Prostate gland (tissue), 2 donors: ENCODE data around the gene TSHZ1. TPM values are rescaled to one million over a fixed set of nuclear protein-coding genes. Genes with fewer than 3 reads are reported as not detected.

Source experiments
- DNase-seq: peaks from one replicate; pipeline ENCODE4 v3.0.0-alpha.2; 2019; ENCODE audit warnings: low spot score
- H3K27ac ChIP-seq, 2 donors: fragments of 200-600 bp; sonication (generic); 2 replicates each; pipeline ENCODE4 v1.5.1; 2017 to 2019
- H3K27me3 ChIP-seq: fragments of 200-600 bp; sonication (generic); replicated peaks from 2 replicates; pipeline ENCODE4 v1.5.1; 2019; ENCODE audit not compliant: insufficient read depth
- H3K36me3 ChIP-seq, 2 donors: fragments of 200-600 bp; sonication (generic); 1 replicate in 1 of 2; 2 replicates in 1 of 2; pipeline versions ENCODE4 v1.5.1 to v1.8.1; 2017 to 2019
- H3K4me1 ChIP-seq: fragments of 200-600 bp; sonication (generic); replicated peaks from 2 replicates; pipeline ENCODE4 v1.5.1; 2019
- H3K4me3 ChIP-seq, 2 donors: fragments of 200-600 bp; sonication (generic); 2 replicates each; pipeline ENCODE4 v1.5.1; 2017 to 2019
- H3K9me3 ChIP-seq: fragments of 200-600 bp; sonication (generic); 2 replicates; pipeline ENCODE4 v1.5.1; 2017
- POLR2A ChIP-seq: fragments of 450-650 bp; IDR thresholded peaks from one replicate; pipeline ENCODE4 v1.6.1; 2016; ENCODE audit warnings: antibody characterized with exemption, mild to moderate bottlenecking
- POLR2AphosphoS5 ChIP-seq: sonication (generic); formaldehyde crosslinking; IDR thresholded peaks from one replicate; pipeline ENCODE4 v1.6.1; 2017; ENCODE audit warnings: antibody characterized with exemption
- WGBS: methylation state at CpG from one replicate; pipeline ENCODE4 v1.1.5; 2018; 5-methylcytosine and 5-hydroxymethylcytosine counted together
- intact Hi-C: fragments of 100-400 bp; cut with DNase I; formaldehyde crosslinking; loops from one replicate; pipeline ENCODE4 v1.14.2; 2022
- total RNA-seq, 2 donors: library from RNA; depleted of rRNA; stranded (reverse); fragments of >200 nt; gene quantifications; one replicate each; pipeline ENCODE4 v1.1.0, GENCODE V29; 2016
- TF ChIP-seq, protein P1 (sequence below), 4 experiments: fragments of 200-600 bp in 2 of 4; fragments of 450-650 bp in 2 of 4; sonication (generic) in 2 of 4; IDR thresholded peaks; 1 replicate in 3 of 4; 2 replicates in 1 of 4; pipeline ENCODE4 v1.5.1; 2016 to 2019; ENCODE audit warnings: antibody characterized with exemption in 4 of 4, mild to moderate bottlenecking in 2 of 4, moderate library complexity in 2 of 4

The TSHZ1 gene
- total RNA-seq, 2 donors from 2014 or later: 18.2 to 48.6 TPM

DNA sequence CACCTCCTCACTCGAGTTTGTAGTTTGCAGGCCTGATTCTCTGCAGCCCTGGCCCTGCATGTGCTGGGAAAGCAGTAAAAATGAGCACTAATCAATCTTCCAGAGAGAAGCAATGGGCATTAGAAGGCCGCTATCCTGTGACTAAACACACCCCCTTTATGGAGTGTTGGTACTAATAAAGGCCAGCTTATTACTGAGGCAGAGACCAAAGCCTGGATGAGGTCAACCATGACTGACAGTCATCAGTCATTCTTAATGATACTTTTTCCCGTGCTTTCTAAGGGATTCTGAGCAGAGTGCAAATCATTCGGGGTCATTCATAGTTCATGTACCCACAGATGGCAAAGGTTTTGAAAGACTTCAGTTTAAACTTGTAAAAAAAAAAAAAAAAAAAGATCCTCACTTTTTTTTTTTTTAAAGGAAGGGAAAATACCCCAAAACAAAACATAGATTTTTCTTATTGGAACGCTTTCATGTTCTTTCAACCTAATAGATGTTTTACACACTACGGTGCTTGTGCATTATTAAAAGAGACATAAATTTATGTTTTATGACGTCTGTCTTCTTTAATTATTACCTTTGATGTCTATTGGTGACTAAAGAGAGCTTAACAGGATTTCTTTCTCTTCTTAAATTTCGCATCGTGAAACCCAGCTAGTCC is 13.2 kb downstream of the TSHZ1 start:
- TF ChIP-seq, protein P1, sequence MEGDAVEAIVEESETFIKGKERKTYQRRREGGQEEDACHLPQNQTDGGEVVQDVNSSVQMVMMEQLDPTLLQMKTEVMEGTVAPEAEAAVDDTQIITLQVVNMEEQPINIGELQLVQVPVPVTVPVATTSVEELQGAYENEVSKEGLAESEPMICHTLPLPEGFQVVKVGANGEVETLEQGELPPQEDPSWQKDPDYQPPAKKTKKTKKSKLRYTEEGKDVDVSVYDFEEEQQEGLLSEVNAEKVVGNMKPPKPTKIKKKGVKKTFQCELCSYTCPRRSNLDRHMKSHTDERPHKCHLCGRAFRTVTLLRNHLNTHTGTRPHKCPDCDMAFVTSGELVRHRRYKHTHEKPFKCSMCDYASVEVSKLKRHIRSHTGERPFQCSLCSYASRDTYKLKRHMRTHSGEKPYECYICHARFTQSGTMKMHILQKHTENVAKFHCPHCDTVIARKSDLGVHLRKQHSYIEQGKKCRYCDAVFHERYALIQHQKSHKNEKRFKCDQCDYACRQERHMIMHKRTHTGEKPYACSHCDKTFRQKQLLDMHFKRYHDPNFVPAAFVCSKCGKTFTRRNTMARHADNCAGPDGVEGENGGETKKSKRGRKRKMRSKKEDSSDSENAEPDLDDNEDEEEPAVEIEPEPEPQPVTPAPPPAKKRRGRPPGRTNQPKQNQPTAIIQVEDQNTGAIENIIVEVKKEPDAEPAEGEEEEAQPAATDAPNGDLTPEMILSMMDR (IDR thresholded peaks at IDR 0.05): no peak
- TF ChIP-seq POLR2A (no peak), POLR2AphosphoS5 (no peak)
- no peaks in the 10 kb centered on the region for H3K9me3 ChIP-seq
- intact Hi-C loops: no loop called here
- H3K4me1 ChIP-seq: peaks cover 2% of the 10 kb centered on the region
- H3K36me3 ChIP-seq: no peaks in the 10 kb centered on the region
- H3K27ac ChIP-seq: no peak overlapping the region
- DNase-seq: no peak
- no peaks in the 10 kb centered on the region for H3K27me3 ChIP-seq
- 42% methylated on average over 9 of the region's 9 CpGs for WGBS
- H3K4me3 ChIP-seq: no peak overlapping the region

DNA sequence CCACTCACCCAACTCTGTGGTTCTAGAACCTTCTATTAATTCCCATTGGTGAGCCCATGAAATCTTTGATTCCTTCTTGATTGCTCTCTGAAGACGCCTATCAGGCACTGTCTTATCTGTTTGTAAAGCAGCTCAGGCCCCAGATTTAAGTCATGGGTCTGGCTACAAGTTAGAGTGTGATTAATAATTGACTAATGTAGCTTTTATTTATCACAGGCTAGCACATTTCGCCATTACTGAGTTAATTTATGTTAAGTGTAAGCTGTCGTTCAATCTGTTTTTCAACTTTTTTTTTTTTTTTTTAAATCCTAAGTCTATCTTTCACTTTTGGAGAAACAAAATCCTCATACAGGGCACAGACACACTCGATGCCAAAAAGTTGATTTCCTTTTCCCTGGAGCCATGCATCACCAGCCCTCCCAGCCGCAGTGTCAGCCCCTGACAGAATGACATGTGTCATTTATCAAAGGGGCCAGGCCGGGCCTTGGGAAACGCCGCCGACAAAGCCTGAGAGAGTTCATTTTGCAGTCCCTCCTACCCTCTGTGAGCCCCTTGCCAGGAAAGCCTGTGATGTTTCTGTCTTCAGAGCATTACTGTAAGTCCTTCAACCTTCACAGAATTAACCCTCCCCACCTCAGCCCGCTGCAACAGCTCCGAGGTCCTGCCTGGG is 15.8 kb downstream of the TSHZ1 start:
- Histone ChIP-seq H3K4me1 (no peaks in the 10 kb centered on the region), H3K27me3 (no peaks in the 10 kb centered on the region), H3K36me3 (no peaks in the 10 kb centered on the region), H3K27ac (no peak overlapping the region), H3K9me3 (no peaks in the 10 kb centered on the region), H3K4me3 (no peak overlapping the region)
- no peak for DNase-seq
- 66% methylated on average over 11 of the region's 11 CpGs for WGBS
- intact Hi-C loops: no loop called here
- no peak for TF ChIP-seq POLR2A
- TF ChIP-seq, protein P1 (IDR thresholded peaks at IDR 0.05): no peak
- TF ChIP-seq POLR2AphosphoS5: no peak

DNA sequence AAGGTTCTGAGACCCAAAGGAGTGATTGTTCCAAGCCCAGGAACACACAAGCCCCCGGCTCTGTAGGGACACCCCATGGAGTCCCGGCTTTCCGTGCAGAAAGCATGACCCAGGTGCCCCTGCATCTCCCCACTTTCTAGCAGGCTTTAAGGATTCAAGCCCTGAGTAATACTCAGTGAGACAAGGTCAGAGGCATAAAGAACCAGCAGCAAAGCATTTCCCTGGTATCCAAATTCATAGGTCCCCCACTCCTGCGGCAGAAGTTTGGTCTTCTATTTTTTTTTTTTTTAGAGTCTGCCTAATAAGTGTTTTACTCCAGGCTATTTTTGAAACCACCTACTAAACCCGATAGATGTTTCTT is 16.3 kb downstream of the TSHZ1 start:
- H3K9me3 ChIP-seq: no peaks in the 10 kb centered on the region
- 61% methylated on average over 5 of the region's 5 CpGs for WGBS
- no peak for TF ChIP-seq POLR2A
- TF ChIP-seq, protein P1 (IDR thresholded peaks at IDR 0.05): no peak
- TF ChIP-seq POLR2AphosphoS5: no peak
- H3K36me3 ChIP-seq: no peaks in the 10 kb centered on the region
- no peak for DNase-seq
- H3K27ac ChIP-seq: no peak overlapping the region
- no peaks in the 10 kb centered on the region for H3K4me1 ChIP-seq
- H3K4me3 ChIP-seq: no peak overlapping the region
- no peaks in the 10 kb centered on the region for H3K27me3 ChIP-seq
- intact Hi-C loops: no loop called here

DNA sequence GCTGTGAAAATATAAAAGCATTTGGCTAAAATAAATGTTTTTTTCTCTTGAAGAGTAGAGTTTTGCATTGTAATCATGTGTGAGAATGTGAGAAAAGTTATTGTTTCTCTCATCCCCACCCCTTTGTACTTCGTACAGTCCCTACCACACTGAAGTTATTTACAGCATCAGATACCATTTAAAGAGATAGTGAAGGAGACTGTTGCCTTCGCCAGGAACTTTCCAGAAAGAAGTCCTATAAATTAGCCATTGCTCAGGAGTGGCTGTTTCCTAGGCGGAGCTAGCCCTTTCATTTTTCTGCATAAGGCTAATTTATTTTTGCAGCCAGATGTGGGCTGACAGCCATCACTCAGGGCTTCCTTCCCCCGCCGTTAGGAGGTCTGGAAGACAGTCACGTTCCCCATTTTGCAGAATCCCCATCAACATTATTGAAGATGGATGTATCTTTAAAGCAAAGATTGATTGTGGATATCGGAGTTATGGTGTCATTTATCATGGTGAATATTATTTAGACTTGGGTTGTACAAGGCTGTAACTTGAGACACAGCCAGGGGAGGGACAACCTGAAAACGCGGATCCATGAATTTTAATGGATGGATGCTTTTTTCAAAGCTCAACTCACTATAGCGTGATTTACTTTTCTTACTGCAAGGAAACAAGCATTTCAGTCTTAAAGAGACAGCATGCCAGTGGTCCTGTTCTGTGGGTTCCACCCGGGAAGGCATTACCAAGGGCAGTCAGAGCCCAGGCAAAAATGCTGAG is 17.1 kb downstream of the TSHZ1 start:
- H3K4me3 ChIP-seq: no peak overlapping the region
- no peak for DNase-seq
- intact Hi-C loops: no loop called here
- no peaks in the 10 kb centered on the region for H3K36me3 ChIP-seq
- H3K27ac ChIP-seq: no peak overlapping the region
- no peaks in the 10 kb centered on the region for H3K4me1 ChIP-seq
- H3K27me3 ChIP-seq: no peaks in the 10 kb centered on the region
- H3K9me3 ChIP-seq: no peaks in the 10 kb centered on the region
- 62% methylated on average over 11 of the region's 11 CpGs for WGBS
- no peak for TF ChIP-seq POLR2AphosphoS5
- TF ChIP-seq, protein P1 (IDR thresholded peaks at IDR 0.05): no peak
- TF ChIP-seq POLR2A: no peak
